IMR-90 (cell line): Measurements from ENCODE around the gene CARD19. TPM values are rescaled to one million over a fixed set of nuclear protein-coding genes. Genes with fewer than 3 reads are reported as not detected.

Source experiments
- ATAC-seq: fragments of 200-7000 bp; cut with Tn5 transposase; 2 replicates; pipeline ENCODE4 v1.9.1; 2020; ENCODE audit warnings: low read depth, mild to moderate bottlenecking, moderate library complexity
- BruUV-seq: library from RNA; stranded (reverse); fragments of 400-500 nt; replicated peaks from 2 replicates; lab custom pipeline; 2021; lab: Mats Ljungman, UMichigan
- CTCF ChIA-PET: fragments of 300-600 bp; formaldehyde crosslinking; extraction: SDS; loops from one replicate; lab custom pipeline; 2021; ENCODE audit warnings: antibody characterized with exemption; lab: Yijun Ruan, JAX
- POLR2A ChIA-PET: fragments of 300-600 bp; sonication (Branson Sonifier 250); formaldehyde crosslinking; loops from one replicate; lab custom pipeline; 2022; ENCODE audit warnings: antibody characterized with exemption; ENCODE audit not compliant: unreplicated experiment; lab: Charles Lee
- DNase-seq: peaks from one replicate; pipeline ENCODE4 v3.0.0; 2013
- H2AFZ ChIP-seq: replicated peaks from 2 replicates; pipeline ENCODE3; 2013; ENCODE audit warnings: low read length, mild to moderate bottlenecking; ENCODE audit not compliant: poor library complexity
- H2AK5ac ChIP-seq: 2 replicates; pipeline ENCODE4 v1.6.1; 2013; ENCODE audit warnings: low read depth, low read length, inconsistent platforms
- H2AK9ac ChIP-seq: replicated peaks from 2 replicates; pipeline ENCODE3; 2013; ENCODE audit warnings: mild to moderate bottlenecking, low read depth, low read length, moderate library complexity; ENCODE audit not compliant: poor library complexity
- H2BK120ac ChIP-seq: 2 replicates; pipeline ENCODE4 v1.6.1; 2013; ENCODE audit warnings: low read depth, low read length, inconsistent platforms
- H2BK15ac ChIP-seq: 3 replicates; pipeline ENCODE4 v1.6.1; 2013; ENCODE audit warnings: low read depth, low read length, inconsistent platforms
- H2BK20ac ChIP-seq: 2 replicates; pipeline ENCODE4 v1.6.1; 2013; ENCODE audit warnings: low read depth, mild to moderate bottlenecking, inconsistent platforms, low read length, moderate library complexity
- H2BK5ac ChIP-seq: 2 replicates; pipeline ENCODE4 v1.6.1; 2013; ENCODE audit warnings: mild to moderate bottlenecking, low read depth, low read length, inconsistent platforms; ENCODE audit not compliant: poor library complexity, severe bottlenecking
- H3K14ac ChIP-seq: replicated peaks from 2 replicates; pipeline ENCODE4 v1.6.1; 2013; ENCODE audit warnings: low read depth, low read length, inconsistent platforms
- H3K18ac ChIP-seq: 2 replicates; pipeline ENCODE4 v1.6.1; 2013; ENCODE audit warnings: low read depth, low read length, control low read depth
- H3K23ac ChIP-seq: 2 replicates; pipeline ENCODE4 v1.6.1; 2013; ENCODE audit warnings: low read depth, low read length, inconsistent platforms
- H3K27ac ChIP-seq: 2 replicates; pipeline ENCODE4 v1.5.1; 2013; ENCODE audit warnings: mild to moderate bottlenecking, control low read depth, low read length; ENCODE audit not compliant: insufficient read depth
- H3K27me3 ChIP-seq: 2 replicates; pipeline ENCODE4 v1.6.1; 2013; ENCODE audit warnings: low read length; ENCODE audit not compliant: control insufficient read depth, insufficient read depth
- H3K36me3 ChIP-seq: 2 replicates; pipeline ENCODE4 v1.6.1; 2013; ENCODE audit warnings: low read length, mixed read lengths; ENCODE audit not compliant: control insufficient read depth, insufficient read depth
- H3K4ac ChIP-seq: 2 replicates; pipeline ENCODE4 v1.6.1; 2013; ENCODE audit warnings: low read depth, low read length, inconsistent platforms
- H3K4me1 ChIP-seq: 2 replicates; pipeline ENCODE4 v1.6.1; 2013; ENCODE audit warnings: low read length, mixed read lengths; ENCODE audit not compliant: control insufficient read depth, insufficient read depth
- H3K4me2 ChIP-seq: 2 replicates; pipeline ENCODE4 v1.6.1; 2013; ENCODE audit warnings: low read depth, mild to moderate bottlenecking, control low read depth, low read length, moderate library complexity
- H3K4me3 ChIP-seq: 2 replicates; pipeline ENCODE4 v1.5.1; 2013; ENCODE audit warnings: low read depth, mild to moderate bottlenecking, control low read depth, low read length, moderate library complexity; ENCODE audit not compliant: insufficient read depth
- H3K56ac ChIP-seq: 2 replicates; pipeline ENCODE4 v1.6.1; 2013; ENCODE audit warnings: low read length, inconsistent platforms; ENCODE audit not compliant: insufficient read depth; ENCODE audit errors: extremely low read depth
- H3K79me1 ChIP-seq, 2 experiments: 2 replicates each; pipeline ENCODE4 v1.6.1; 2013; ENCODE audit warnings: low read length in 2 of 2, inconsistent platforms in 1 of 2, low read depth in 1 of 2
- H3K9ac ChIP-seq: 2 replicates; pipeline ENCODE4 v1.6.1; 2013; ENCODE audit warnings: low read depth, low read length, control low read depth
- H3K9me1 ChIP-seq: 2 replicates; pipeline ENCODE4 v1.6.1; 2013; ENCODE audit warnings: low read length, inconsistent platforms; ENCODE audit not compliant: insufficient read depth
- H3K9me3 ChIP-seq: 2 replicates; pipeline ENCODE4 v1.6.1; 2013; ENCODE audit warnings: low read length; ENCODE audit not compliant: control insufficient read depth, insufficient read depth
- H4K20me1 ChIP-seq: 2 replicates; pipeline ENCODE4 v1.6.1; 2013; ENCODE audit warnings: low read length, inconsistent platforms; ENCODE audit not compliant: insufficient read depth
- H4K5ac ChIP-seq: 2 replicates; pipeline ENCODE4 v1.6.1; 2013; ENCODE audit warnings: mild to moderate bottlenecking, low read depth, low read length, control low read depth
- H4K8ac ChIP-seq, 2 experiments: 2 replicates each; pipeline ENCODE4 v1.6.1; 2013; ENCODE audit warnings: low read depth in 2 of 2, low read length in 2 of 2, control low read depth in 1 of 2, inconsistent platforms in 1 of 2
- H4K91ac ChIP-seq: 2 replicates; pipeline ENCODE4 v1.6.1; 2013; ENCODE audit warnings: low read depth, low read length, inconsistent platforms; ENCODE audit not compliant: insufficient read depth
- CEBPB ChIP-seq: IDR thresholded peaks from 2 replicates; pipeline ENCODE4 v1.6.1; 2012; ENCODE audit warnings: low read depth, low read length, improper control_type of control experiment
- CTCF ChIP-seq: conservative IDR thresholded peaks from 2 replicates; pipeline ENCODE4 v1.5.1; 2012; ENCODE audit warnings: mild to moderate bottlenecking, low read depth, low read length, improper control_type of control experiment
- FOS ChIP-seq: fragments of 150-350 bp; IDR thresholded peaks from 2 replicates; pipeline ENCODE4 v1.6.1; 2016; ENCODE audit warnings: low read depth, low read length
- MAFK ChIP-seq: IDR thresholded peaks from 2 replicates; pipeline ENCODE4 v1.6.1; 2012; ENCODE audit warnings: low read depth, low read length, improper control_type of control experiment
- NFE2L2 ChIP-seq: fragments of 150-350 bp; IDR thresholded peaks from 2 replicates; pipeline ENCODE4 v1.6.1; 2016; ENCODE audit warnings: low read depth, mild to moderate bottlenecking, low read length
- POLR2A ChIP-seq: IDR thresholded peaks from 2 replicates; pipeline ENCODE4 v1.6.1; 2012; ENCODE audit warnings: mild to moderate bottlenecking, low read depth, low read length
- RAD21 ChIP-seq: IDR thresholded peaks from 2 replicates; pipeline ENCODE4 v1.6.1; 2012; ENCODE audit warnings: low read length, improper control_type of control experiment
- RCOR1 ChIP-seq: IDR thresholded peaks from 2 replicates; pipeline ENCODE4 v1.6.1; 2012; ENCODE audit warnings: mild to moderate bottlenecking, low read length, improper control_type of control experiment; ENCODE audit not compliant: insufficient replicate concordance
- USF2 ChIP-seq: fragments of 150-350 bp; IDR thresholded peaks from 2 replicates; pipeline ENCODE4 v1.6.1; 2017; ENCODE audit warnings: mild to moderate bottlenecking, antibody characterized with exemption, low read length, low read depth
- WGBS, 2 experiments: methylation state at CpG; one replicate each; pipeline versions ENCODE4 v1.1.5 to v1.1.7; 2013; ENCODE audit warnings: missing lambda C conversion rate in 2 of 2; ENCODE audit not compliant: insufficient read length in 1 of 2; ENCODE audit errors: extremely low coverage in 2 of 2; 5-methylcytosine and 5-hydroxymethylcytosine counted together
- dilution Hi-C: fragments of 300-500 bp; cut with HindIII; formaldehyde crosslinking; loops from one replicate; pipeline ENCODE4 v1.14.3; 2018; ENCODE audit warnings: low sequenced_read_pairs; ENCODE audit not compliant: unreplicated experiment
- in situ Hi-C: fragments of 300-500 bp; cut with MboI; formaldehyde crosslinking; loops from 3 replicates; pipeline ENCODE4 v1.14.3; 2019; ENCODE audit warnings: low sequenced_read_pairs, inconsistent platforms, mixed read lengths
- intact Hi-C: fragments of 100-400 bp; cut with micrococcal nuclease; formaldehyde crosslinking; loops from 2 replicates; pipeline ENCODE4 v1.10.0; 2022
- polyA plus RNA-seq, 3 experiments: library from polyadenylated mRNA; depleted of rRNA; stranded (reverse); fragments of >200 nt; gene quantifications; 2 replicates each; pipeline ENCODE4 v1.2.3, GENCODE V29; 2012; ENCODE audit warnings: low replicate concordance in 1 of 3
- total RNA-seq: library from RNA; depleted of rRNA; stranded (reverse); fragments of >200 nt; gene quantifications from 2 replicates; pipeline ENCODE4 v1.2.3, GENCODE V29; 2012

The CARD19 gene
- total and polyA plus RNA-seq, 2 of the 4 experiments (the other 2 are of a cell fraction): 17.4 to 111 TPM

- no peak for TF ChIP-seq MAFK
Observed at GRCh38 chr9:93083592-93084470, 12.2 kb upstream of the CARD19 start (continued).

- Histone ChIP-seq H2AFZ (no peak overlapping the region), H2AK9ac (no peak overlapping the region), H2BK20ac (no peak overlapping the region), H3K4me1 (peaks cover 3% of the 10 kb centered on the region), H4K20me1 (no peaks in the 10 kb centered on the region), H3K56ac (no peak overlapping the region), H4K5ac (no peak overlapping the region), H3K4me3 (no peak overlapping the region), H3K14ac (no peak overlapping the region), H3K79me1 (no peaks in the 10 kb centered on the region), H3K23ac (no peak overlapping the region), H2BK120ac (no peak overlapping the region), H3K36me3 (no peaks in the 10 kb centered on the region), H3K27me3 (no peaks in the 10 kb centered on the region; the same call in 1 of the 2 replicates), H3K18ac (no peak overlapping the region), H3K27ac (no peak overlapping the region), H3K9ac (no peak overlapping the region), H3K9me3 (peaks cover 4% of the 10 kb centered on the region; the same call in 1 of the 2 replicates), H3K4ac (no peak overlapping the region), H2BK15ac (no peak overlapping the region), H4K91ac (no peak overlapping the region), H2AK5ac (no peak overlapping the region), H3K9me1 (no peaks in the 10 kb centered on the region; the same call in 1 of the 2 replicates), H2BK5ac (no peak overlapping the region), H3K4me2 (no peak overlapping the region), H4K8ac (no peak overlapping the region)
- in situ Hi-C loops: no loop called here
- BruUV-seq: no TSS peak
- ChIA-PET CTCF (no interaction called here), POLR2A (no interaction called here)
- DNase-seq (no peak), ATAC-seq (no peak)
- dilution Hi-C loops: no loop called here
- WGBS, 2 experiments: 100% methylated on average over 2 of the region's 6 CpGs; no CpG with 5 or more reads in 1 of the 2 experiments
- no peak for TF ChIP-seq MAFK
- no peak for TF ChIP-seq USF2
- TF ChIP-seq NFE2L2: no peak
- TF ChIP-seq CTCF: no peak
- TF ChIP-seq RAD21: no peak
- TF ChIP-seq CEBPB: no peak
- no peak for TF ChIP-seq RCOR1
- no peak for TF ChIP-seq FOS
- TF ChIP-seq POLR2A: no peak
- intact Hi-C loops: no loop called here
Observed at GRCh38 chr9:93084471-93084881, 11.5 kb upstream of the CARD19 start.
